CD4-positive, alpha-beta T cell treated with Interleukin-17A for 4 hours (primary cell): ENCODE measurements around the gene WWOX.
"Not testable (repeated sequence)": the region's sequence is repeated elsewhere in the genome, so short reads cannot be mapped to it uniquely, and the experiment has no call there.

Experiments used
- DNase-seq: peaks from one replicate; pipeline ENCODE4 v3.0.0-alpha.2; 2020; ENCODE audit warnings: mixed read lengths

Gene WWOX

GRCh38 chr16:78505544-78506366 is 406.3 kb downstream of the WWOX start:
- no peak for DNase-seq

GRCh38 chr16:78506367-78507193 is 407.1 kb downstream of the WWOX start:
- DNase-seq = no peak

- DNase-seq = no peak
Observed at GRCh38 chr16:78507576-78507975, 408.1 kb downstream of the WWOX start.

- DNase-seq = no peak
Observed at GRCh38 chr16:78509965-78510364, 410.5 kb downstream of the WWOX start.

- no peak for DNase-seq
Observed at GRCh38 chr16:78510496-78510895, 411.0 kb downstream of the WWOX start.

- no peak for DNase-seq
Observed at GRCh38 chr16:78513838-78514237, 414.4 kb downstream of the WWOX start.

GRCh38 chr16:78514888-78515287 is 415.4 kb downstream of the WWOX start:
- DNase-seq = not testable (repeated sequence)

- DNase-seq = no peak
Observed at GRCh38 chr16:78515421-78515820, 416.0 kb downstream of the WWOX start.

GRCh38 chr16:78516006-78516736 is 416.7 kb downstream of the WWOX start:
- DNase-seq = no peak

GRCh38 chr16:78519896-78520295 is 420.4 kb downstream of the WWOX start:
- DNase-seq = no peak

- DNase-seq = no peak
Observed at GRCh38 chr16:78520470-78520869, 421.0 kb downstream of the WWOX start.

GRCh38 chr16:78522327-78522726 is 422.9 kb downstream of the WWOX start:
- DNase-seq = no peak

- no peak for DNase-seq
Observed at GRCh38 chr16:78523212-78523985, 423.9 kb downstream of the WWOX start.

GRCh38 chr16:78524066-78524595 is 424.7 kb downstream of the WWOX start:
- no peak for DNase-seq

GRCh38 chr16:78528265-78528664 is 428.8 kb downstream of the WWOX start:
- no peak for DNase-seq

- no peak for DNase-seq
Observed at GRCh38 chr16:78529881-78530280, 430.4 kb downstream of the WWOX start.

- no peak for DNase-seq
Observed at GRCh38 chr16:78530283-78530682, 430.8 kb downstream of the WWOX start.

- DNase-seq = no peak
Observed at GRCh38 chr16:78535098-78535497, 435.6 kb downstream of the WWOX start.

- no peak for DNase-seq
Observed at GRCh38 chr16:78537511-78537910, 438.1 kb downstream of the WWOX start.

GRCh38 chr16:78538292-78538691 is 438.8 kb downstream of the WWOX start:
- DNase-seq = no peak

GRCh38 chr16:78538919-78539318 is 439.5 kb downstream of the WWOX start:
- DNase-seq = no peak

- DNase-seq = no peak
Observed at GRCh38 chr16:78542419-78542818, 443.0 kb downstream of the WWOX start.
